Ascending aorta (tissue), 2 donors: ENCODE data around the gene SF3B2. TPM values are rescaled to one million over a fixed set of nuclear protein-coding genes. Genes with fewer than 3 reads are reported as not detected.
"Not testable (repeated sequence)": the region's sequence is repeated elsewhere in the genome, so short reads cannot be mapped to it uniquely, and the experiment has no call there.

Experiments
- DNase-seq, 2 donors: peaks; one replicate each; pipeline ENCODE4 v3.0.0-alpha.2; 2019; ENCODE audit warnings: low spot score in 2 of 2
- H3K27ac ChIP-seq, 2 donors: fragments of 200-600 bp; sonication (generic); one replicate each; pipeline ENCODE4 v1.5.1; 2016 to 2017; ENCODE audit warnings: mild to moderate bottlenecking in 1 of 2
- H3K27me3 ChIP-seq: fragments of 200-600 bp; sonication (generic); one replicate; pipeline ENCODE4 v1.5.1; 2017
- H3K36me3 ChIP-seq, 2 donors: fragments of 200-600 bp; sonication (generic); one replicate each; pipeline ENCODE4 v1.5.1; 2016
- H3K4me1 ChIP-seq, 2 donors: fragments of 200-600 bp; sonication (generic); one replicate each; pipeline ENCODE4 v1.5.1; 2016 to 2017; ENCODE audit warnings: mild to moderate bottlenecking in 1 of 2
- H3K4me3 ChIP-seq, 2 donors: fragments of 200-600 bp; sonication (generic); one replicate each; pipeline ENCODE4 v1.5.1; 2016 to 2017; ENCODE audit warnings: mild to moderate bottlenecking in 1 of 2
- H3K9me3 ChIP-seq, 2 donors: fragments of 200-600 bp; sonication (generic); one replicate each; pipeline ENCODE4 v1.5.1; 2016
- intact Hi-C: fragments of 100-400 bp; cut with DNase I; formaldehyde crosslinking; loops from one replicate; pipeline ENCODE4 v1.15.1; 2023
- total RNA-seq: library from RNA; depleted of rRNA; stranded (reverse); fragments of >200 nt; gene quantifications from one replicate; pipeline ENCODE4 v1.1.0, GENCODE V29; 2016
- TF ChIP-seq, protein P1 (sequence below), 3 experiments: fragments of 200-600 bp in 2 of 3; fragments of 450-650 bp in 1 of 3; sonication (generic) in 2 of 3; IDR thresholded peaks; one replicate each; pipeline ENCODE4 v1.5.1; 2016 to 2019; ENCODE audit warnings: antibody characterized with exemption in 3 of 3, mild to moderate bottlenecking in 1 of 3, moderate library complexity in 1 of 3

Gene SF3B2
- total RNA-seq, 1 donor from 2014 or later: 128 TPM

DNA sequence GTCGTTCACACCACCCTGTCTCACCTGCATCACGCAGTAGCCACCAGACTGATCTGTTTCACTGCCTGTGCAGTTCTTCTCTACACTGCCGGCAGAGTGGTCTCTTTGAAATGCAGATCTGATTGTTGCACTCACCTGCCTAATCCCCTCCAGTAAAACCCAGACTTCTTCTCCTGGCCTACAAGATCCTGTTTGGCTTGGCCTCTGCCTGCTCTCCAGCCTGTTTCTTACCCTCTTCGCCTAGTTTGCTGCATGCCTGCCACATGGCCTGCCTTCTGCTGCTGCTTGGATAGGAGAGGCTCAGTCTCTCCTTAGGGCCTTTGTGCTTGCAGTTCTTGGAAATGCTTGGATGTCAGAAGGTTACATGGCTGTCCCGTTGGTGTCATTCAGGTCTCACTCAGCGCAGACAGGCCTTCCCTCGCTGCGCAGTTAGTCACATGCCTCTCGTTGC lies 59.9 kb downstream of the SF3B2 start:
- DNase-seq: no peak
- TF ChIP-seq, protein P1, sequence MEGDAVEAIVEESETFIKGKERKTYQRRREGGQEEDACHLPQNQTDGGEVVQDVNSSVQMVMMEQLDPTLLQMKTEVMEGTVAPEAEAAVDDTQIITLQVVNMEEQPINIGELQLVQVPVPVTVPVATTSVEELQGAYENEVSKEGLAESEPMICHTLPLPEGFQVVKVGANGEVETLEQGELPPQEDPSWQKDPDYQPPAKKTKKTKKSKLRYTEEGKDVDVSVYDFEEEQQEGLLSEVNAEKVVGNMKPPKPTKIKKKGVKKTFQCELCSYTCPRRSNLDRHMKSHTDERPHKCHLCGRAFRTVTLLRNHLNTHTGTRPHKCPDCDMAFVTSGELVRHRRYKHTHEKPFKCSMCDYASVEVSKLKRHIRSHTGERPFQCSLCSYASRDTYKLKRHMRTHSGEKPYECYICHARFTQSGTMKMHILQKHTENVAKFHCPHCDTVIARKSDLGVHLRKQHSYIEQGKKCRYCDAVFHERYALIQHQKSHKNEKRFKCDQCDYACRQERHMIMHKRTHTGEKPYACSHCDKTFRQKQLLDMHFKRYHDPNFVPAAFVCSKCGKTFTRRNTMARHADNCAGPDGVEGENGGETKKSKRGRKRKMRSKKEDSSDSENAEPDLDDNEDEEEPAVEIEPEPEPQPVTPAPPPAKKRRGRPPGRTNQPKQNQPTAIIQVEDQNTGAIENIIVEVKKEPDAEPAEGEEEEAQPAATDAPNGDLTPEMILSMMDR (IDR thresholded peaks at IDR 0.05): no peak
- H3K36me3 ChIP-seq: peaks cover 0 to 2% of the 10 kb centered on the region in 2 donors
- H3K27me3 ChIP-seq: no peaks in the 10 kb centered on the region
- intact Hi-C loops: no loop called here
- peaks cover 8 to 15% of the 10 kb centered on the region in 2 donors for H3K4me1 ChIP-seq
- H3K27ac ChIP-seq: no peak overlapping the region
- H3K9me3 ChIP-seq: no peaks in the 10 kb centered on the region
- H3K4me3 ChIP-seq: no peak overlapping the region

DNA sequence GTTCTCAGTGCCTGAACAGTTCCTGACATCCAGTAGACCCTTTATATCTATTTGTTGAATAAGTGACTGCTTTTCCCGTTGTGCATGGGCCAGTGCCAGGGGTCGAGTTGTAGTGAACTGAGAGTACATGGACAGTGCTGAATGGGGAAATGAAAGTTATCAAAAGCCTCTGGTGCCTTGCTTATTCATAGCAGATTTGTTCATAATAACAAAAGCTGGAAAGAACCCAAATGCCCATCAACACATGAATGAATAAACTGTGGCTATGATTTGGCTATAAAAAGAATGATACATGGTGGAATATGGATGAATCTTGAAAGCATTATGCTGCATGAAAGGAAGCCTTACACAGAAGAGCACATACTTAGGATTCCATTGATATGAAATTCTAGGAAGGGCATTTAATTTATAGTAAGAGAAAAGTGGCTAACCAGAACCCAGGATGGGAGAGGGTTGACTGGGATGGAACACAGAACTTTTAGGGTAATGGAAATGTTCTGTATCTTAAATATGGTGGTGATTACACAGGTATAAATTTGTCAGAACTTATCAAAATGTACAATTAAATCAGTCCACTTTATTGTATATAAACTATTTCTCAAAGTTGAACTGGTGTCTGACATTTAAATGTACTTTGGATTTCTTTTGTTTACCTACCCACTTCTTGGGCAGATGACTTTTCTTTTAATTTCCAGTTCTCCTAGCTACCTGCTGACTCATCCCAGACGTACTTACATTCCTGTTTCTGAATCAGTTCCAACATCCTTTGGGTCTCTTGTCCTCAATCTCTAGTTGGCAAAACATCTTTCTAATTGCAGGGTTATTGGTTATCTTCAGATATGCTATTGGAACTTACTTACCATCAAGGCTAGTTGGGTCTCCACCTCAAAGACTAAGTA lies 60.7 kb downstream of the SF3B2 start:
- Histone ChIP-seq H3K4me3 (no peak overlapping the region), H3K27ac (no peak overlapping the region), H3K27me3 (no peaks in the 10 kb centered on the region), H3K4me1 (peaks cover 8 to 15% of the 10 kb centered on the region in 2 donors), H3K36me3 (no peaks in the 10 kb centered on the region), H3K9me3 (no peaks in the 10 kb centered on the region)
- DNase-seq: no peak
- intact Hi-C loops: no loop called here
- TF ChIP-seq, protein P1 (IDR thresholded peaks at IDR 0.05): no peak

GRCh38 chr11:66114957-66115356 lies 62.8 kb downstream of the SF3B2 start:
- not testable (repeated sequence) for H3K27ac ChIP-seq

DNA sequence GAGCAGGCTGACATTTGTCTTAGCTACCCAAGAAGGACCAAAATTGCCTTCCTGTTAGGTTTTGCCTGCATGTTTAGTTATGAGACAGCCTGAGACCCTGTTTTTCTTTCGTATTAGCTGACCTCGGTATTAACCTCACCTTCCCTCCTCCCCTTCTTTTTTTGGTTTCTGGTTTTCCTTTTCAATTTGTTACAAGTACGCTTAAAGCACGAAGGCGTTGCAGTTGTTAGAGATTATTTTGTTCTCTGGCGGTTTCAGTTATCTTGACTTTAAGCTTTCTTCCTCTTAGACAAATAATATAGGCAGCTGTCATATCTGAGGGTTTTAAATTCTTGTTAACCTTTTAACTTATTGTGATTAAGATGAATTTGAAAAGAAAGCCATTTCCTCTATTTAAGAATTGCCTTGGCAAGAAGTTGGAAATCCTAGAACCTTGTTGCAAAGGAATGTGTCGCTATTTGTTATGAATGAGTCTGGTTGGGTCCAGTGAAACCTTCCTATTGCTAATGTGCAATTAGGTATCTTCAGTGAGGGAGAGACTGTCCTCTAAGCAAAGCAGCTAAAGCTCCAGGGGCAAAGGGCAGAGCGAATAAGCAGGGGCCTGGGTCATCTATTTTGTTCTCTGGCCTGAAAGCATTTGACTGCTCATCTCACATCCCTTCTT lies 63.6 kb downstream of the SF3B2 start:
- no peak for DNase-seq

More at GRCh38 chr11:66114957-66115356, 62.8 kb downstream of the SF3B2 start:
- H3K36me3 ChIP-seq, intact Hi-C loops, H3K9me3 ChIP-seq, DNase-seq, H3K27me3 ChIP-seq, H3K4me3 ChIP-seq: not testable (repeated sequence)
- peaks cover 8 to 18% of the 10 kb centered on the region in 2 donors for H3K4me1 ChIP-seq

GRCh38 chr11:66116576-66117361 lies 64.6 kb downstream of the SF3B2 start:
- Histone ChIP-seq H3K9me3 (no peaks in the 10 kb centered on the region), H3K27me3 (no peaks in the 10 kb centered on the region), H3K4me3 (no peak overlapping the region), H3K36me3 (no peaks in the 10 kb centered on the region), H3K4me1 (peaks cover 8 to 17% of the 10 kb centered on the region in 2 donors), H3K27ac (no peak overlapping the region)
- TF ChIP-seq, protein P1 (IDR thresholded peaks at IDR 0.05): no peak
- no peak for DNase-seq
- intact Hi-C loops: no loop called here

More for the DNA sequence above, 63.6 kb downstream of the SF3B2 start:
- no peaks in the 10 kb centered on the region for H3K9me3 ChIP-seq
- H3K27ac ChIP-seq: no peak overlapping the region
- H3K27me3 ChIP-seq: no peaks in the 10 kb centered on the region
- no peaks in the 10 kb centered on the region for H3K36me3 ChIP-seq
- H3K4me3 ChIP-seq: no peak overlapping the region
- intact Hi-C loops: no loop called here
- TF ChIP-seq, protein P1 (IDR thresholded peaks at IDR 0.05): no peak
- H3K4me1 ChIP-seq: peaks cover 8 to 18% of the 10 kb centered on the region in 2 donors
